A673 (cell line): ENCODE data around the gene GPR31. TPM values are rescaled to one million over a fixed set of nuclear protein-coding genes. Genes with fewer than 3 reads are reported as not detected.

Source experiments
- BruUV-seq: library from RNA; stranded (reverse); fragments of 400-500 nt; replicated peaks from 2 replicates; lab custom pipeline; 2021; lab: Mats Ljungman, UMichigan
- CTCF ChIA-PET: fragments of 300-600 bp; sonication (Branson Sonifier 250); formaldehyde crosslinking; loops from one replicate; lab custom pipeline; 2022; ENCODE audit warnings: antibody characterized with exemption; lab: Charles Lee
- POLR2A ChIA-PET: fragments of 300-600 bp; sonication (Branson Sonifier 250); formaldehyde crosslinking; loops from one replicate; lab custom pipeline; 2022; ENCODE audit warnings: antibody characterized with exemption; ENCODE audit not compliant: low non-redundant PET; lab: Charles Lee
- DNase-seq: peaks from one replicate; pipeline ENCODE4 v3.0.0-alpha.2; 2015; ENCODE audit warnings: low spot score
- H3K27ac ChIP-seq: fragments of 200-600 bp; sonication (generic); 2 replicates; pipeline ENCODE4 v1.5.1; 2016; ENCODE audit warnings: mixed run types, low read depth, mild to moderate bottlenecking, mixed read lengths, antibody characterized with exemption, low read length; ENCODE audit not compliant: poor library complexity, severe bottlenecking
- H3K27me3 ChIP-seq: fragments of 200-600 bp; sonication (generic); replicated peaks from 2 replicates; pipeline ENCODE4 v1.6.1; 2017; ENCODE audit warnings: mixed run types, low read depth, mild to moderate bottlenecking, mixed read lengths, antibody characterized with exemption, low read length; ENCODE audit not compliant: insufficient read depth, poor library complexity
- H3K36me3 ChIP-seq: fragments of 200-600 bp; sonication (generic); 2 replicates; pipeline ENCODE4 v1.6.1; 2016; ENCODE audit warnings: mixed run types, mild to moderate bottlenecking, mixed read lengths, antibody characterized with exemption, low read length; ENCODE audit not compliant: insufficient read depth, poor library complexity, severe bottlenecking
- H3K4me1 ChIP-seq: fragments of 200-600 bp; sonication (generic); 2 replicates; pipeline ENCODE4 v1.6.1; 2017; ENCODE audit warnings: mixed run types, mild to moderate bottlenecking, mixed read lengths, antibody characterized with exemption, low read length; ENCODE audit not compliant: insufficient read depth, poor library complexity, severe bottlenecking
- H3K4me3 ChIP-seq: fragments of 200-600 bp; sonication (generic); 2 replicates; pipeline ENCODE4 v1.5.1; 2016; ENCODE audit warnings: low read depth, mixed run types, mild to moderate bottlenecking, mixed read lengths, low read length; ENCODE audit not compliant: poor library complexity, severe bottlenecking
- H3K9me3 ChIP-seq: fragments of 200-600 bp; sonication (generic); 2 replicates; pipeline ENCODE4 v1.6.1; 2016; ENCODE audit warnings: mixed run types, low read depth, mild to moderate bottlenecking, mixed read lengths, antibody characterized with exemption, low read length; ENCODE audit not compliant: poor library complexity, severe bottlenecking
- CTCF ChIP-seq: fragments of 300-800, 200-600 bp; sonication (generic); conservative IDR thresholded peaks from 2 replicates; pipeline ENCODE4 v1.5.1; 2017; ENCODE audit warnings: low read depth, mild to moderate bottlenecking, antibody characterized with exemption, low read length, moderate library complexity, mixed read lengths
- EZH2 ChIP-seq: fragments of 200-600 bp; sonication (generic); IDR thresholded peaks from 2 replicates; pipeline ENCODE4 v1.6.1; 2017; ENCODE audit warnings: borderline replicate concordance, low read depth, mild to moderate bottlenecking, mixed read lengths, antibody characterized with exemption, low read length; ENCODE audit not compliant: poor library complexity, severe bottlenecking
- intact Hi-C: fragments of 100-400 bp; cut with micrococcal nuclease; formaldehyde crosslinking; loops from one replicate; pipeline ENCODE4 v1.10.0; 2022; ENCODE audit not compliant: unreplicated experiment
- total RNA-seq: library from RNA; stranded (reverse); gene quantifications from 2 replicates; pipeline ENCODE4 v1.2.3, GENCODE V29; 2021

The GPR31 gene
- total RNA-seq, 1 experiment from 2014 or later, result not detected

DNA sequence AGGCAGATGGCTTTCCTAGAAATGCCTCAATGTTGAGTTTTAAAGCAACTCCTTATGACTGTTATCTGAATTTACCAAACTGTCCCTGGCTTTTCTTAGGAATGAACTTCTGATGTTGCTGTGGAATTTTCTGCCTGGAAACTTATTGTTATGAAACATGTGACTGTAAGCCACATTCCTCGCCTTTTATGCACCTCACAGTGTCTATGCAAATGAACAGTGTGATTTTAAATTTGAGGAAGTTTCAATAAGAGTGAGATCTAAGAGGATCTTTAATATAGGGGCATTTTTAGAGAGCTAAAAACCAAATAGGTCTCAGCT lies 37.2 kb downstream of the GPR31 start:
- H3K4me3 ChIP-seq, result no peak overlapping the region
- no TSS peak for BruUV-seq
- H3K9me3 ChIP-seq, result no peaks in the 10 kb centered on the region
- H3K4me1 ChIP-seq, result no peaks in the 10 kb centered on the region
- ChIA-PET POLR2A (no interaction called here), CTCF (no interaction called here)
- no peaks in the 10 kb centered on the region for H3K27me3 ChIP-seq
- TF ChIP-seq CTCF (no peak), EZH2 (no peak)
- intact Hi-C loops, result no loop called here
- DNase-seq, result no peak
- H3K36me3 ChIP-seq, result no peaks in the 10 kb centered on the region
- H3K27ac ChIP-seq, result no peak overlapping the region

DNA sequence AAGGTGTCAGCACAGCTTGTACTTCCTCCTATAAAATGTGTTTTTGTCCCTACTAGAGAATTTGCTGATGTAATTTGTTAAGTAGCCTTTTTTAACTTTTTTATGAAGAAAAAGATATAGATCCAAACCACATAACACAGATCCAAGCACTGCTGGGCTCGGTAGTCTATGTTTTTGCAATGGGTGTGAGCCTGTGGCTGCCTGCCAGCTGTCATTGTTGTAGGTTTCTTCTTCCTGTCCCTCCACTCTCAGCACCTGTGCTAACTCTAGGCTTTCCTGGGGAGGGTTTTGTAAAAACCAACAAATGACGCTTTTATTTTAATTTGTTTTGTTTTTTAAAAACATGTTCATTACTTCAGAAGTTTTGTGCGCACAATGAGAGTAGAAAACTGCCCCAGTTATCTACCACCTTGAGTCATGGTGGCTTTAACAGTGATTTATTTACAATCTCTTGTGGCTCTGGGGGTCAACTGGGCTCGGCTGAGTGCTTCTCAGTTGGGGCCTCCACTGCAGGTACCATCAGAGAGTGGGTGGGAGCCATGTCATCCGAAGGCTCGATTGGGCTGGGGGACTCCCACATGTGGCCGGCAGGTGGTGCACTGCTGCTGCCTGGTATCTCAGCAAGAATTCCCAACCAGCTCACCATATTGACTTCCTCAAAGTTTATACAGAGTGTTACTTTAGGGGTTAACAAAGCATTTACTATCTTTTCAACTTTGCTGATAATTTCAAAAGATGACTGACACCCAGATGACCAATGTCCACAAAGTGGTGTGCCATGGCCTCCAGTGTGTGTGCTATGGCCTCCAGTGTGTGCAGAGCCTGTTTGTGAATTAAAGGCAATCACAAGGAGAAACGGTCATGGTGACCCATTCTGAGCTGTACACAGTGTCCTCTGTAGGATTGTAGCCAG lies 37.9 kb downstream of the GPR31 start:
- TF ChIP-seq CTCF, result 0 out of 2 replicates have a peak, but pooled peaks have one; percentile 31
- TF ChIP-seq EZH2, result no peak
- no peak overlapping the region for H3K4me3 ChIP-seq
- H3K4me1 ChIP-seq, result no peaks in the 10 kb centered on the region
- BruUV-seq, result no TSS peak
- H3K27me3 ChIP-seq, result peaks cover 5% of the 10 kb centered on the region
- ChIA-PET POLR2A (no interaction called here), CTCF (no interaction called here)
- H3K27ac ChIP-seq, result no peak overlapping the region
- H3K9me3 ChIP-seq, result no peaks in the 10 kb centered on the region
- intact Hi-C loops, result no loop called here
- H3K36me3 ChIP-seq, result no peaks in the 10 kb centered on the region
- DNase-seq, result no peak

- Histone ChIP-seq H3K4me3 (no peak overlapping the region), H3K4me1 (no peaks in the 10 kb centered on the region), H3K27me3 (peaks cover 5% of the 10 kb centered on the region), H3K36me3 (no peaks in the 10 kb centered on the region), H3K9me3 (no peaks in the 10 kb centered on the region), H3K27ac (no peak overlapping the region)
- CTCF ChIA-PET, result no interaction called here
- intact Hi-C loops, result no loop called here
- DNase-seq, result no peak
- POLR2A ChIA-PET, result interaction anchor here (0.5 kb wide), 1 partner anchor 24 kb away, joined by 8 read pairs; no protein-coding TSS in a partner anchor
- no TSS peak for BruUV-seq
- TF ChIP-seq EZH2, result no peak
- TF ChIP-seq CTCF, result no peak
These were observed 38.9 kb downstream of the GPR31 start for GRCh38 chr6:167118839-167119238.
